MM.1S (cell line): ENCODE results near the gene GRPR.

Source experiments
- EZH2 ChIP-seq: fragments of 300-600 bp; sonication (generic); optimal IDR thresholded peaks from 2 replicates; pipeline ENCODE3; 2017; ENCODE audit warnings: low read depth, mild to moderate bottlenecking, antibody characterized with exemption, low read length, mixed read lengths
- TF ChIP-seq, protein P1 (sequence below): fragments of 300-600 bp; sonication (generic); IDR thresholded peaks from 2 replicates; pipeline ENCODE4 v1.5.1; 2016; ENCODE audit warnings: antibody characterized with exemption, low read length, mixed read lengths

DNA sequence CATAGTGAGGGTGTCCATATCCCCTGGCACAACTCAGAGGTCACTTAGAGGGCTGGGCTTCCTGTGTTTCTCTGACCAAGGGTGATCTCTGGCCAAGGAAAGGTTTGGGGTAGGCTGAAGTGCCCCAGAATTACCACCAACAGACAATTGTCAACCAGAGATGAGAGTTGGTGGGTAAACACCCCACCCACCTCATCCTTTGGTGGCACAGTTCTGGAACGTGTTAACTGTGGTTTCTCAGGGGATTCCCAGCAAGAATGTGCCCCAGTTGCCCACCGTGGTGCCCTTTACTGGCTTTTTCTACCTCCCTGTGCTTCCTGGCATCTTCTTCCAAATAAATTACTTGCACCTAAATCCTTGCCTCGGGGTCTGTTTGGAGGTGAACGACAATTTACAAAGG lies 17.1 kb downstream of the GRPR start:
- TF ChIP-seq, protein P1, sequence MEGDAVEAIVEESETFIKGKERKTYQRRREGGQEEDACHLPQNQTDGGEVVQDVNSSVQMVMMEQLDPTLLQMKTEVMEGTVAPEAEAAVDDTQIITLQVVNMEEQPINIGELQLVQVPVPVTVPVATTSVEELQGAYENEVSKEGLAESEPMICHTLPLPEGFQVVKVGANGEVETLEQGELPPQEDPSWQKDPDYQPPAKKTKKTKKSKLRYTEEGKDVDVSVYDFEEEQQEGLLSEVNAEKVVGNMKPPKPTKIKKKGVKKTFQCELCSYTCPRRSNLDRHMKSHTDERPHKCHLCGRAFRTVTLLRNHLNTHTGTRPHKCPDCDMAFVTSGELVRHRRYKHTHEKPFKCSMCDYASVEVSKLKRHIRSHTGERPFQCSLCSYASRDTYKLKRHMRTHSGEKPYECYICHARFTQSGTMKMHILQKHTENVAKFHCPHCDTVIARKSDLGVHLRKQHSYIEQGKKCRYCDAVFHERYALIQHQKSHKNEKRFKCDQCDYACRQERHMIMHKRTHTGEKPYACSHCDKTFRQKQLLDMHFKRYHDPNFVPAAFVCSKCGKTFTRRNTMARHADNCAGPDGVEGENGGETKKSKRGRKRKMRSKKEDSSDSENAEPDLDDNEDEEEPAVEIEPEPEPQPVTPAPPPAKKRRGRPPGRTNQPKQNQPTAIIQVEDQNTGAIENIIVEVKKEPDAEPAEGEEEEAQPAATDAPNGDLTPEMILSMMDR: no peak
- no peak for TF ChIP-seq EZH2
